BE2C (cell line): ENCODE data around the gene LSAMP.

Source experiments
- DNase-seq: peaks from one replicate; pipeline ENCODE4 v3.0.0-alpha.2; 2020
- H3K27me3 ChIP-seq: fragments of 250-450 bp; sonication (Bioruptor Pico); 2 replicates; pipeline ENCODE4 v1.5.1; 2020; ENCODE audit warnings: mild to moderate bottlenecking
- H3K36me3 ChIP-seq: fragments of 250-450 bp; sonication (Bioruptor Pico); 2 replicates; pipeline ENCODE4 v1.5.1; 2020; ENCODE audit warnings: mild to moderate bottlenecking
- H3K4me1 ChIP-seq: fragments of 250-450 bp; sonication (Bioruptor Pico); 2 replicates; pipeline ENCODE4 v1.5.1; 2020
- H3K4me3 ChIP-seq: 2 replicates; pipeline ENCODE4 v1.5.1; 2011; ENCODE audit warnings: low read depth, low read length
- H3K9me3 ChIP-seq: fragments of 250-450 bp; sonication (Bioruptor Pico); 2 replicates; pipeline ENCODE4 v1.5.1; 2020
- CTCF ChIP-seq: IDR thresholded peaks from 2 replicates; pipeline ENCODE4 v1.5.1; 2012; ENCODE audit warnings: mild to moderate bottlenecking, low read depth, low read length

Gene LSAMP

GRCh38 chr3:116426036-116426435 lies 19.3 kb downstream of the LSAMP start:
- Histone ChIP-seq H3K27me3 (no peaks in the 10 kb centered on the region), H3K9me3 (no peaks in the 10 kb centered on the region), H3K36me3 (no peaks in the 10 kb centered on the region), H3K4me3 (no peak overlapping the region), H3K4me1 (no peaks in the 10 kb centered on the region)
- no peak for TF ChIP-seq CTCF
- no peak for DNase-seq

- H3K4me1 ChIP-seq, result no peaks in the 10 kb centered on the region
- H3K4me3 ChIP-seq, result no peak overlapping the region
- H3K9me3 ChIP-seq, result no peaks in the 10 kb centered on the region
- H3K27me3 ChIP-seq, result no peaks in the 10 kb centered on the region
- no peak for DNase-seq
- no peaks in the 10 kb centered on the region for H3K36me3 ChIP-seq
- no peak for TF ChIP-seq CTCF
Measured at GRCh38 chr3:116425126-116425525, 20.2 kb downstream of the LSAMP start.

- DNase-seq, result no peak
- no peaks in the 10 kb centered on the region for H3K36me3 ChIP-seq
- TF ChIP-seq CTCF, result no peak
- no peak overlapping the region for H3K4me3 ChIP-seq
- no peaks in the 10 kb centered on the region for H3K27me3 ChIP-seq
- H3K9me3 ChIP-seq, result no peaks in the 10 kb centered on the region
- H3K4me1 ChIP-seq, result no peaks in the 10 kb centered on the region
Measured at GRCh38 chr3:116423945-116424344, 21.3 kb downstream of the LSAMP start.

- H3K27me3 ChIP-seq, result no peaks in the 10 kb centered on the region
- no peaks in the 10 kb centered on the region for H3K4me1 ChIP-seq
- no peak for DNase-seq
- no peaks in the 10 kb centered on the region for H3K36me3 ChIP-seq
- no peak overlapping the region for H3K4me3 ChIP-seq
- no peak for TF ChIP-seq CTCF
- H3K9me3 ChIP-seq, result no peaks in the 10 kb centered on the region
Measured at GRCh38 chr3:116423374-116423773, 21.9 kb downstream of the LSAMP start.

- no peak for TF ChIP-seq CTCF
- DNase-seq, result no peak
- Histone ChIP-seq H3K9me3 (no peaks in the 10 kb centered on the region), H3K4me3 (no peak overlapping the region), H3K36me3 (no peaks in the 10 kb centered on the region), H3K4me1 (no peaks in the 10 kb centered on the region), H3K27me3 (no peaks in the 10 kb centered on the region)
Measured at GRCh38 chr3:116417151-116417550, 28.1 kb downstream of the LSAMP start.

GRCh38 chr3:116413319-116413718 lies 32.0 kb downstream of the LSAMP start:
- 0 out of 2 replicates have a peak, but pooled peaks have one; percentile 14 for TF ChIP-seq CTCF
- Histone ChIP-seq H3K27me3 (no peaks in the 10 kb centered on the region), H3K4me3 (no peak overlapping the region), H3K36me3 (no peaks in the 10 kb centered on the region), H3K9me3 (no peaks in the 10 kb centered on the region), H3K4me1 (no peaks in the 10 kb centered on the region)
- no peak for DNase-seq
